CD4-positive, alpha-beta T cell treated with Interleukin-6 at 100 ng/mL for 8 hours (primary cell): ENCODE data around the gene FRMPD4.

ENCODE experiments used
- DNase-seq: peaks from one replicate; pipeline ENCODE4 v3.0.0-alpha.2; 2020; ENCODE audit warnings: mixed read lengths, low spot score

Gene FRMPD4

DNA sequence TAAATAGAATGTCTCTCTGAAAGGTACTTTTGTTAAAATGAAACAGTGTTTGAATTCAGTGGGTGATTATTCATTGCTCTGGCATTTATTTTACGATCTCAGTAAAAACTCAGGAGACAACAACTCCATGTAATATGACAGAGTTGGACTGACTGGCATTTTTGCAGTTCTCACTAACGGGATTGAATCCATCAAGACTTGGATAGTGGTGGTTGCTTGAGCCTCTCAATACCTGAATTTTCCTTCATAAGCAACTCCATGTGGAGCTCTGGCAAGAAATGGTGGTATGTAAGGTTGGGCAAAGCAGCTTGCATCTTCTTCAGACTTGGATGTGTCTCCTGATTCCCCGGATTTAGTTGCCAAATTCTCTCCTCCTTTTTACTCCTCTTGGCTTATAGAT lies 72.7 kb downstream of the FRMPD4 start:
- no peak for DNase-seq

DNA sequence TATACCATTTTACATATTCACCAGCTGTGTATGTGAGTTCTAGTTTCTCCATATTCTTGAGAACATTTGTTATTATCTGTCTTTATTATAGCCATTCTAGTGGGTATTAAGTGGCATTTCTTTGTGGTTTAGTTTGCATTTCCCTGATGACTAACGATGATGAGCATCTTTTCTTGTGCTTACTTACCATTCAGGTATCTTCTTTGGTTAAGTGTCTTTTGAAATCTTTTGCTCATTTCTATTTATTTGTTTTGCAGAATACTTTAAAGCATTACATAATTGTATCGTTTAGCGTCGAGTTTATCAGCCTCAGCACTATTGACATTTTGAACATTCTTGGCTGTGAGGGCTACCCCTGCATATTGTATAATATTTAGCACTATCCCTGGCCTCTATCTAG lies 85.4 kb downstream of the FRMPD4 start:
- no peak for DNase-seq

DNA sequence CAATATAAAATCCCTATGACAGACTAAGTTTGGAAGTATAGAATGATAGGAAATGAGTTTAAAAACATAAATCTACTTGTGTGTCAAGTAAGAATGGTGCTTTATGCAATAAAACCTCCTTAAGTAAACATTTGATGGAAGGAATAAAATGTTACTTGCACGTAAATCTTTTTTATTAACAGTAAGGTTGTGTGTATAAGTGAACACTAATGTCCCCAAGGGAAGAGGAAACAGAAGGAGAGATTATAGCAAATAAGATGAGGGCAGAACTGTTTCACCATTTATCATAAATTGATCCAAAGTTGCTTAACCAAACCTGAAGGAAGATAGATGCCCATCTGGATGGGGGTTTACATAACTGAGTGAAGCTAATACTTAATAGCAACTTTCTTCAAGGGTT lies 86.8 kb downstream of the FRMPD4 start:
- DNase-seq: no peak

DNA sequence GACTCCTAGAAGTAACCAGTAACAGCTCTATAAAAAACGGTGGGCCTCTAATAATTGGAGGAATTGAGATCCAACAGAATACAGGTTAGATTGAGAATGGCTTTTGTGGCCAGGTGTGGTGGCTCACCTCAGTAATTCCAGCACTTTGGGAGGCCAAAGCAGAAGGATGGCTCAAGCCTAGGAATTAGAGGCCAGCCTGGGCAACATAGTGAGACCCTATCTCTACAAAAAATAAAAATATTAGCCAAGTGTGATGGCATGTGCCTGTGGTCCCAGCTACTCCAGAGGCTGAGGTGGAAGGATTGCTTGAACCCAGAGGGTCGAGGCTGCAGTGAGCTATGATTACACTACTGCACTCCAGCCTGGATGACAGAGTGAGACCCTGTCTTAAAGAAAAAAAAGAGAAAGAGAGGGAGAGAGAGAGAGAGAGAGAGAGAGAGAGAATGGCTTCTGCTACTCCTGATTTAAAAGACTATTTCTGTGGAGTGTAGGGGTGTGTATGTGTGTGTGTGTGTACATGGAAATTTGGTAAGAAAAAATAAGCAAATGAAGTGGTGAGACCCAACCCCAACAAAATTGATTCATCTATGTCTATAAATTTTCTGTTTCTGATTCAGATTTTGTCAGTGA lies 89.3 kb downstream of the FRMPD4 start:
- DNase-seq: no peak

DNA sequence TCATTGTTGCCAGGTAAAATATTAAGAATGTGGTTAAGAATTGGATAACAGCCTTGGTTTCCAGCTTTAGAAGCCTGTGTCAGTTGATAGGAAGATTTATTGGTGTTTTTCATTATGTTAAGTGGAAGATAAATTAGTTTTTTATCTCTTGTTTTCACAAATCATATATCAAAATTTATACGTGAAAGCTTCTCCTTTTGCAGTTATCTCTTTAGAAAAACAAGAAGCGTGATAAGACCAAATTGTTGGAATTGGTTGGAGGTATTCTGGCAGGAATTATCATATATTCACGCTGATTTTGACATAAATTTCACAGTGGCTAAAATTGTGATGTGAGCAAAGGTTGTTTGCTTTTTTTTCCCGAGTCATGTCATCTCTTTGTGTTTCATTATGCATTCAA lies 90.6 kb downstream of the FRMPD4 start:
- DNase-seq: no peak

DNA sequence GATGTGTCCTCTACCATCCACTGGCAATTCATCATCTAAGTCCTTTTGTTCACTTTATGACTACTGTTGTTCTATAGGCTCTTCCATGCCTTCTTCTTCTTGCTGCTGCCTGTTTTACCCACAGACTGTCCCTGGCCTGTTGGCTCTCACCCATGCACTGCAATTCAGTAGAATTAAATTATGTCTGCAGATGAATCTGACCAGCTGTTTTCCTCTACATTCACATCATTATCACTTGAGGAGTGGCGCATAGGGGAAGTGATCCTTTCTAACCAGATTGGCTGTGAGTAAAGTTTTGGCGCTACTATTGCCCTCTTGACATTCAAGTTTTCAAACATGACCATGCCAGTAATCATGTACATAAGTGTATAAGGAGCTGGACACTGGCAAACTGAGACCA lies 91.7 kb downstream of the FRMPD4 start:
- no peak for DNase-seq

DNA sequence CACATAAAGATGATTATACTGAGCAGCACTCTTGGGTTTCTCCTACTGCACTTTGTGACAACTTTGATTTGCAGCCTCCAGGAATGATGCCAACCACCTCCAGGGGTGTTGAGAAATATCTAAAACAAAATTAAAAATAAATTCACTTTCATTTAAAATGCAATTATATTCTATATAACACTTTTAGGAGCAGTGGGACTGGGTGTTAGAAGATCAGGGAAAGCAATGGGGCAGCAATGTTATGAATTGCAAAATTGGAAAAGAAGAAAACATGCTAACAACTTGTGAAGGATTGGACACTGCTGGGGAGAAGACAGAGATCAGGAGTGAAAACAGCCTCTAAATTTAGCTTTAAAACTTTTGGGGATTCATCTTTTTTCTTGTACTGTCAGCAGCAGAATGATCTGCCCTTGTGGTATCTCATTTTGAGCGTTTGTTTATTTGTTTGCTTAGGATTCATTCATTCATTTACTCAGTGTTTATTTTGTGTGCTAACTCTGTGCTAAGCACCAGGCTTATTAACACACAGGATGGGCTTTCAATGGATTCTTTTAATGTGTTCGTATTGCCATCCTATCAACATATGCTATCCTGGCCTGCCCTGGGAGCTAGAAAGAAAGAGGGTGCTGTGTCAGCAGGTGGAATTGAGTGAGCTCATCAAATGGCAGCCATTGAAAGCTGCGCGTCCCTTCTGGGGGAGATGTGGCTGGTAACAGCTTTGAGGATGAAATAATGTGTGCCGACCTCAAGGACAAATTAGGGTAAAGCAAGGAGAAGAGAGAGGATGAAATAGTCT lies 96.5 kb downstream of the FRMPD4 start:
- no peak for DNase-seq

DNA sequence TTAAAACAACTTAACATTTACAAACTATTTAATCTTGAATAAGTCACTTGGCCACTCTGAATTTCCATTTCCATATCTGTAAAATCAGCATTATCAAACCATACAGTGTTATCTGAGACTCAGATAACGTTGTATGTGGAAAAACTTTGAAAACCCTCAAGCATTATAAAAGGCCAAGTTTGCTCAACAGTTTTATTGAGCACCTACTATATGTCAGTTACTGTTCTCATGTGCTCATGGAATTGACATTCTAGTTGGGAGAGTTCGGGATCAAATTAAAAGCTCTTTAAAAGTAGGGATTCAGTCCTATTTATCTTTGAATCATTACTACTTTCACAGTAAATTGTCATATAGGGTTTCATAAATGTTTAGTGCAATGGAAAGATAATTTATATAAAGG lies 97.9 kb downstream of the FRMPD4 start:
- DNase-seq: no peak

DNA sequence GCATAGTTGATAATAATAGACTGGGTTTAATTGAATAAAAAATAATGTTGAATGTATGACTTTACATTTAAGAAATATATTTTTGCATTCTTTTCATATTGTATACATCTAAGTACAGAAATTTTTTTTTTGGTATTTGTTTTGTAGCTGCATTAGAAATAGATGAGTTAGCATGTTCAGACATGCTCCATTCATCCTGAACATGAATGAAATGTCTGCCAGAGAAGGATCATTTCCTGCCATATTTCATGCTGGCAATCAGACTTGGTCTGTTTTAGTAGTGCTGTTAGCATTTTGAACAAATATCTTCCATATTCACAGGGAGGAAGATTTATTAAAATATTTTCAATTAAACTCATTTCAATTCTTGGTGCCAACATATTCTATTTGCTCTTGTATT lies 98.9 kb downstream of the FRMPD4 start:
- DNase-seq: no peak

DNA sequence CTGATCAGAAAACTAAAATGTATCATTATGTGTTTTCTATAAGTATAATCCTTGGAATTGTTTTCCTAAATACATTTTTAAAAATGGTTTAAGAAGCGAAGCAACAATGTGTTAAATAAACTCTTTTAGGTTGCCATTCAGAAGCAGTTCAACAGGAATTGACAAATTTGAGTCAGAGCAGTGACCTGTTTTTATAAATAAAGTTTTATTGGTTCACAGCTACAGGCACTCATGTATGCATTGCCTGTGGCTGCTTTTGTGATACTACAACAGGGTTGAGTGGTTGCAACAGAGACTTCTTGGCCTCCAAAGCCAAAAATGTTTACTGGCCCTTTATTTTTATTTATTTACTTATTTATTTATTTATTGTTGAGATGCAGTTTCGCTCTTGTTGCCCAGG lies 99.5 kb downstream of the FRMPD4 start:
- DNase-seq: no peak

DNA sequence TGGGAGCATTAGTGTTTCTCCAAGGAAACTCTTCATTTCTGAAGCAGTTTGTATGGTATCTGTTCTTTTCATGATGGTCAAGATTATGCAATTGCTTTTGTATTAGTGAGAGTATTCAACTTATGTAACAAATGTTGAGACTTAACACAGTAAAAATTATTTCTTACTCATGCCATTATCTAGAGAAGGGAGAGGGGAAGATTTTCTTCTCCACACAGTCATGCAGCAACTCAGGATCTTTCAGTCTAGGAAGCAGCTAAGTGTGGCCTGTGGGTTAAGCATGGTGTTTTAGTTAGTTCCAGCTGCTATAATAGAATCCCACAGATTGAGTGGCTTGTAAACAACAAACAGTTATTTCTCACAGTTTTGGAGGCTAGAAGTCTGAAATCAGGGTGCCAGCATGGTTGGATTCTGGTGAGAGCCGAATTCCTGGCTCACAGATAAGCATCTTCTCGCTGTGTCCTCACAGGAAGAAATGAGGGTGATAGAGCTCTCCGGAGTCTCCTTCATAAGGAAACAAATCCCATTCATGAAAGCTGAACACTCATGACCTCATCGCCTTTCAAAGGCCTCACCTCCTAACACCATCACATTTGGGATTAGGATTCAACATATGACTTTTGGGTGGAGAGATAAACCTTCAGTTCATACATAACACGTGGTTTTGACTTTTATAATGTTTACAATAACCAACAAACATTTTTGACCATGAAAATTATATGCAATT lies 101.2 kb downstream of the FRMPD4 start:
- no peak for DNase-seq

DNA sequence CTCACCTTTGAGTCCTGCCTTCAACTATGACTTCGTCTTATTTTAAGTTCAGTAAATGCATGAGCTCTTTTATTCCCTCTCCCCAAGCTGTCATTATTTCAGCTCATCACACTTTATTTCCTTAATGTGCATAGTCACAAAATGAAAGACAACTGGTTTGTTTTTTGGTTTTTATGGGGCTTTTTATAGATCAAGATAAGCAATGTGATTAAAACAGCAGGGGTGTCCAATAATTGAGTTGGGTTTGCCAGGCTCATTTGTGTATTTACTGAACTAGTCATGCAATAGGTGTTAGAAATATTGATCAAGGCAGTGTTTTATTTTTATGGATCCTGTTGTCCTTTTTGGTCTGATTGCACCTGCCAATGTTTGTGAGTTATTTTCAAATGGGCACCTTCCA lies 102.2 kb downstream of the FRMPD4 start:
- DNase-seq: no peak

DNA sequence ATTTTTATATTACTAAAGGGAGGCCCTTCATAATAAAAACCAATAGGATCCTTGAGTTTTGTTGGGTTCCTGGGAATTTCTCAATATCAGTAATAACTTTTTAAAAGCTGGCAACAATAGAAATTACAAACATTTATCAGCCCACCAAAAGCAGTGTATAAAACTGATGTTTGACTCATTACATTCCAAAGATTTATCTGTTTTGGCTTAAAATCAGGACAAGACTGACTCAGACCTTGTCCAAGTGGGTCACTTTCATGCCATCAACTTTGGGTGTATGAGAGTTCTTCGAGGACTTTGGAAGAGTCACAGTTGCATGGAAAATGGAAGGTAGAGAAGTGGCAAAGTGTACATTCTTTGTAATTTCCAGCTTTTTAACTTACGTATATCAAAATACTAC lies 102.8 kb downstream of the FRMPD4 start:
- no peak for DNase-seq

DNA sequence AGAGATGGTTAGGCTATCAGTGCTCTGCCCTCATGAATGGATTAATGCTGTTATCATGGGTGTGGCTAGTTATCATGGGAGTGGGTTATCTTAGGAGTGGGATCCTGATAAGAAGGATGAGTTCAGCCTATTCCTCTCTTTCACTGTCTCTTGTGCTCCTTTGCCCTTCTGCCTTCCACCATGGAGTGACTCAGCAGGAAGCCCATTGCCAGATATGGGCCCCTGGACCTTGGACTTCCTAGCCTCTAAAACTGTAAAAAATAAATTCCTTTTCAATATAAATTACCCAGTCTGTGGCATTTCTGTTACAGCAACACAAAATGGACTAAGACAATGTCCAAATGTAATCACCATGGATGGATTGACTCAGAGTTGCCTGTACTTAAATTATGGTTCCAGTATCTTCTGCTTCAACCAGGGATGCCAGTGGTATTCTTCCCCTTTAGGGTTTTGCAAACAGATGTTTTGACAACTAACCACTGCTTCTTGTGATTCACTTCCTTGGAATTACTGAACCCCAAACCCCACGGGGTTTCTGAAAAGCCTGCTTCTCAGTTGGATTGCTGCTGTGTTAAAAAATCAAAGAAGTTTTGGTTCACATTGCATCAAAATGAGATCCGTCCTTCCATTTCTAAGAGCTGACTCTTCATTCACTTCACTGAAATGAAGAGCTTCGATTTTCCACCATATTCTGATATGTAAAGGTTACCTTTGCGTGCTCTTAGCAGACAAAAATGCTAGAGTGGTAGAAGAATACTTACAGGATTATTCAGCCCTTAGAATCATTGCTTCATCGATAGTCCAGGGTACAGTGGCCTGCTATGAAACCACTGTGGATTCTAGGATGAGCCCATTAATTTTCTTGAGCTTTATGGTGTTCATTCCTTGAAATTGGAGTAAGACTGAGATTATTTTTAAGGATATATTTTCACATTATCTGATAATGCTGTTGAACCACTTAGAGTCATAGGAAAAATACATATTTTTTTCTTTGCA lies 107.7 kb downstream of the FRMPD4 start:
- no peak for DNase-seq

DNA sequence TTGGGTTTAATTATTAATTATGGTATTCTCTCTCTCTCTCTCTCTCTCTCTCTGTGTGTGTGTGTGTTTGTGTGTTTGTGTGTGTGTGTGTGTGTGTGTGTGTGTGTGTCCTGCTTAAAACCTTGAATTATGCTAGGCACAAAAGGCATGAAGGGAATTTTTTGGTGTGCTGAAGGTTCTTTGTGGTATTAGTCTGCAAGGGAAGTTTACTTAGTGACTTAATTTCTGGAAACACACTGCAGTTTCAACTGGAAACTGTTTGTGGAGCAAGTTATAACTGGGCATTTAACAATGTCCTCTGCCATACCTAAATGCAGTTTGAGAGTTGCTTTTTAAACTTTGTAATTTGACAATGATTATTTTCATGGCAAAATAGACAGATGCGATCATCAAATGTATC lies 111.7 kb downstream of the FRMPD4 start:
- no peak for DNase-seq

DNA sequence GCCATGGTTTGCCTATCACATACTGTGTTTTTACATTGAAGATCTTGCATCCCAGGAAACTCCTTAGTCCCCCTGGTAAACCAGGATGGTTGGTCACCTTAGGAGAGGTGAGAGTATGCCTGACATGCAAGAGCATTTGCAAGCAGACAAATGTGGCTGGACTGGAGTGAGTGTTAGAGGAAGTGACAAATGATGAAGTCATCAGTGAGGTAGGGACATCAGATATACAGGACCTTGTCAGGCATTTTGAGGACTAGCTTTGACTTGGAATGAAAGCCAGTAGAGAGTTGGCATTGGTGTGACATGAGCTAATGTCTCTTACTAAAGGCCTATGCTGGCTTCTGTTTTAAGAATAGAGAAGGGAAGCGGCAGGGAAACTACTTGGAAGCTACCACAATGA lies 124.9 kb downstream of the FRMPD4 start:
- DNase-seq: no peak

DNA sequence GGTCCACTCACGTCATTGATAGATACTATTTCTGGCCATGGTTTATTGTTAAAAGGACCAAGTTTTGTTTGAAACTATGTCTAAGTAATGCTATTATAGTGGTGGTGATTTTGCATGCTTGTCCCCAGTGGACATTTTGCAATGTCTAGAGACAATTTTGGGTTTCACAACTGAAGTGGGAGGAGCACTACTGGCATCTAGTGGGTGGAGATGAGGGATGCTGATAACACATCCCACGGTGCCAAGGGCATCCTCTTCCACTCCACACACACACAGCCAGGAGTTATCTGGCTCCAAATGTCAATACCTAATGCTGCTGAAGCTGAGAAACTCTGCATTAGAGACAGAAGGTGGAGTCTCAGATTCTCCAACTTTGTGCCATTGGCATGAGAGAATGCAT lies 131.2 kb downstream of the FRMPD4 start:
- DNase-seq: no peak

DNA sequence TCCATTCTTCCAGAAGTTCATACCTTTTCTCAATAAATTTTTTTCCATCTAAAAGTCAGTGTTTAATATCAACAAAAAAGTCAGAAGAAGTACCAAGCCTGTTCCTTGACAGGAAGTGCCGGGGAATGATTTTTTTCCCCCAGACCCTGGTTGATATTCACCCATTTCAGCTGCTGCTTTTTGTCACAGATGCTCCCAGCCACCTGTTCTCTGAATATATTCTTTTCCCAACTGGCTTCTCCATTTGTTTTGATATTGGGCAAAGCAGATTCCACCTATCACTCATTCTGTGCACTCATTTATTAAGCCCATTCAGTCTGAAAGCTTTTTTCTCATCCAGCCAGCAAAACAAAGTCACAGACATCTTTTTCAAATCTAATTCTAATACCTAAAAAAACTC lies 139.9 kb downstream of the FRMPD4 start:
- DNase-seq: no peak

DNA sequence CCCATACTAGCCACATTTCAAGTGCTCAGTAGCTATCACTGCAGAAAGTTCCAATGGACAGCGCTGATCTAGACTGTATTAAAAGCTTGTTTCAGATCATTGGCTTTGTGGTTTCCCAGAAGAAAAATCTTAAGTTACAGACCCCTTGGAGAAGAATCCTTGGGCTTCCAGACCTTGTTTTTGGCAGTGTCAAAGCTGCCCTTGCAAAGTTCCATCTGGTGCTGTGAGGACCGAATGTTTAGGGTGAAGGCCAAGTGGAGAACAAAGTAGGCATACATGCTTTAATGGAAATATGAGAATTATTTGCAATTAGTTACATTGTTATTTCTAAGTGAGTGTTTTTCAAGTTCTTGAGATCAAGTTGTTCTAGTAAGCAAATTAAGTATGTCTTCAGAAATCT lies 144.7 kb downstream of the FRMPD4 start:
- DNase-seq: no peak

DNA sequence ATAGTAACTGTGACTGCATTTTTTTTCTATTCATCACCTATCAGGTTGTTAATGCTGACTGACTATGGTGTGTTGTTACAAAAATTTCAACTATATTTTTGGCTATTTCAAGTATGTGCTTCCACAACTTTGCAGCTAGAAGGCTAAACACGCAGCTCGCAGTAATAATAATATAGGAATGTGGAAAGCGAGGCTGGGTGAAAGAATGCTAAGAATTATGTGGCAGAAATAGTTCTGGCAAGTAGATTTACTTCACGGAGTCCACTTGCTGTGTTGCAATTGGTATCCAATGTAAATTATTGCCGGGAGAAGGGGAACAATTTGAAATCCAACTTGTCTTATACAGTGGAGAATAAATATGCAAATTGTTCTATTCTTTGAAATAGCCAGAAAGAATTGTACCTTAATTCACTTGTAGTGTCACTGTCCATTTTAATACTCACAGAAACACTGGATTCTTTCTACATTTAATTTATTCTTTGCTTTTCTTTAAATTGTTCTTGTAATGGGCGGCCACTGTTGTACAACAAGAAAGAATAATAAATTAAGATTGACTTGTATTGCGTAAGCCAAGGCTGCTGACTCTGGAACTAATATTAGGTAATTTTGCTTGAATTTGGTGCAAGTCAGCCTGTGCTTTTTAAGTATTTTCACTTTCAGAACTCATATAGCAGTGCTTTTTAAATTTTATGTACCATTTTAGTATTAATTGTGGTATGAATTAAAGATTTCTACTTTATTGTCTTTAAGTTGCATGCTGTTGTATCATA lies 154.9 kb downstream of the FRMPD4 start:
- no peak for DNase-seq

DNA sequence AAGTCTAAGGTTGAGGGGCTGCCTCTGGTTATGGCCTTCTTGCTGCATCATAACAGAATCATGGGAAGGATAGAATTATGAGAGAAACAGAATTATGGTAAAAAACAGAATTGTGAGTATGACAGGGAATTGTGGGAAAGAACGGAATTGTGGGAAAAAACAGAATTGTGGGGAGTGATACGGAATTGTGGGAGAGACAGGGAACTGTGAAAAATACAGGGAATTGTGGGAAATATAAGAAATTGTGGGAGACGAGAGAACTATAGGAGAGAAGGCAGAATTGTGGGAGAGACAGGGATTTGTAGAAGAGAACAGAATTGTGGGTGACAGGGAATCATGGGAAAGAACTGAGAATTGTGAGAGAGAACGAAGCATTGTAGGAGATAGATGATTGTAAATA lies 159.1 kb downstream of the FRMPD4 start:
- no peak for DNase-seq
